LHCN-M2 (cell line): ENCODE data around the gene NTRK2. TPM values are rescaled to one million over a fixed set of nuclear protein-coding genes. Genes with fewer than 3 reads are reported as not detected.

ENCODE experiments used
- DNase-seq: peaks from one replicate; pipeline ENCODE4 v3.0.0-alpha.2; 2012; ENCODE audit warnings: low read depth
- total RNA-seq: library from RNA; depleted of rRNA; stranded (reverse); fragments of >200 nt; gene quantifications from 2 replicates; pipeline ENCODE4 v1.2.3, GENCODE V29; 2014

NTRK2 gene
- total RNA-seq, 1 experiment from 2014 or later: not detected

- no peak for DNase-seq
Measured at GRCh38 chr9:84731696-84732095, 62.2 kb downstream of the NTRK2 start.

GRCh38 chr9:84736081-84736480 lies 66.6 kb downstream of the NTRK2 start:
- DNase-seq: no peak

GRCh38 chr9:84736536-84736935 lies 67.0 kb downstream of the NTRK2 start:
- DNase-seq: no peak

GRCh38 chr9:84738353-84738752 lies 68.8 kb downstream of the NTRK2 start:
- DNase-seq: no peak

- no peak for DNase-seq
Measured at GRCh38 chr9:84742261-84742660, 72.7 kb downstream of the NTRK2 start.

GRCh38 chr9:84744195-84744594 lies 74.7 kb downstream of the NTRK2 start:
- no peak for DNase-seq

- no peak for DNase-seq
Measured at GRCh38 chr9:84744726-84745125, 75.2 kb downstream of the NTRK2 start.

- no peak for DNase-seq
Measured at GRCh38 chr9:84748112-84748511, 78.6 kb downstream of the NTRK2 start.

- DNase-seq: no peak
Measured at GRCh38 chr9:84750152-84750865, 80.8 kb downstream of the NTRK2 start.

- no peak for DNase-seq
Measured at GRCh38 chr9:84751921-84752320, 82.4 kb downstream of the NTRK2 start.

GRCh38 chr9:84754461-84754860 lies 84.9 kb downstream of the NTRK2 start:
- no peak for DNase-seq

- no peak for DNase-seq
Measured at GRCh38 chr9:84754881-84755280, 85.4 kb downstream of the NTRK2 start.

GRCh38 chr9:84755380-84755779 lies 85.9 kb downstream of the NTRK2 start:
- DNase-seq: no peak

GRCh38 chr9:84756171-84756570 lies 86.6 kb downstream of the NTRK2 start:
- no peak for DNase-seq

- DNase-seq: no peak
Measured at GRCh38 chr9:84756731-84757130, 87.2 kb downstream of the NTRK2 start.

- DNase-seq: no peak
Measured at GRCh38 chr9:84758817-84759216, 89.3 kb downstream of the NTRK2 start.

- no peak for DNase-seq
Measured at GRCh38 chr9:84759300-84759750, 89.8 kb downstream of the NTRK2 start.

- DNase-seq: no peak
Measured at GRCh38 chr9:84759804-84760203, 90.3 kb downstream of the NTRK2 start.

GRCh38 chr9:84761137-84761808 lies 91.7 kb downstream of the NTRK2 start:
- no peak for DNase-seq

GRCh38 chr9:84772511-84772910 lies 103.0 kb downstream of the NTRK2 start:
- DNase-seq: no peak

GRCh38 chr9:84773022-84773421 lies 103.5 kb downstream of the NTRK2 start:
- DNase-seq: no peak

GRCh38 chr9:84775056-84775643 lies 105.6 kb downstream of the NTRK2 start:
- no peak for DNase-seq

- DNase-seq: no peak
Measured at GRCh38 chr9:84778570-84778969, 109.0 kb downstream of the NTRK2 start.
